H1 (cell line): ENCODE results near the gene THAP4.

Experiments
- ATF2 ChIP-seq: IDR thresholded peaks from 2 replicates; pipeline ENCODE4 v1.6.1; 2012; ENCODE audit warnings: low read length, inconsistent platforms
- CHD2 ChIP-seq: IDR thresholded peaks from 2 replicates; pipeline ENCODE4 v1.6.1; 2012; ENCODE audit warnings: low read length, improper control_type of control experiment
- CTCF ChIP-seq, 3 experiments: IDR thresholded peaks; 1 replicate in 2 of 3; 2 replicates in 1 of 3; pipeline versions ENCODE4 v1.5.1 to v1.6.1; 2011; ENCODE audit warnings: low read length in 3 of 3, mild to moderate bottlenecking in 3 of 3, inconsistent platforms in 2 of 3, low read depth in 1 of 3, moderate library complexity in 1 of 3; ENCODE audit not compliant: insufficient read depth in 1 of 3; ENCODE audit errors: control extremely low read depth in 1 of 3
- EZH2 ChIP-seq: fragments of 200-600 bp; sonication (generic); IDR thresholded peaks from 2 replicates; pipeline ENCODE4 v1.7.1; 2012; ENCODE audit warnings: low read depth, mild to moderate bottlenecking, moderate library complexity, low read length, inconsistent platforms; ENCODE audit not compliant: severe bottlenecking
- FOSL1 ChIP-seq: IDR thresholded peaks from 2 replicates; pipeline ENCODE4 v1.6.1; 2011; ENCODE audit warnings: mild to moderate bottlenecking, low read depth, low read length, moderate library complexity; ENCODE audit not compliant: insufficient read depth
- GTF2F1 ChIP-seq: IDR thresholded peaks from 2 replicates; pipeline ENCODE4 v1.6.1; 2012; ENCODE audit warnings: low read depth, low read length, improper control_type of control experiment, borderline replicate concordance
- HDAC6 ChIP-seq: IDR thresholded peaks from one replicate; pipeline ENCODE4 v1.7.1; 2012; ENCODE audit warnings: low read depth, mild to moderate bottlenecking, inconsistent platforms, low read length, moderate library complexity
- JUN ChIP-seq: IDR thresholded peaks from 2 replicates; pipeline ENCODE4 v1.6.1; 2011; ENCODE audit warnings: low read depth, mild to moderate bottlenecking, improper control_type of control experiment, low read length
- POLR2A ChIP-seq, 2 experiments: IDR thresholded peaks; 1 replicate in 1 of 2; 2 replicates in 1 of 2; pipeline ENCODE4 v1.6.1; 2011; ENCODE audit warnings: low read depth in 2 of 2, low read length in 2 of 2, mild to moderate bottlenecking in 2 of 2; ENCODE audit errors: control extremely low read depth in 1 of 2
- SP1 ChIP-seq: IDR thresholded peaks from 2 replicates; pipeline ENCODE4 v1.6.1; 2011; ENCODE audit warnings: low read depth, low read length

DNA sequence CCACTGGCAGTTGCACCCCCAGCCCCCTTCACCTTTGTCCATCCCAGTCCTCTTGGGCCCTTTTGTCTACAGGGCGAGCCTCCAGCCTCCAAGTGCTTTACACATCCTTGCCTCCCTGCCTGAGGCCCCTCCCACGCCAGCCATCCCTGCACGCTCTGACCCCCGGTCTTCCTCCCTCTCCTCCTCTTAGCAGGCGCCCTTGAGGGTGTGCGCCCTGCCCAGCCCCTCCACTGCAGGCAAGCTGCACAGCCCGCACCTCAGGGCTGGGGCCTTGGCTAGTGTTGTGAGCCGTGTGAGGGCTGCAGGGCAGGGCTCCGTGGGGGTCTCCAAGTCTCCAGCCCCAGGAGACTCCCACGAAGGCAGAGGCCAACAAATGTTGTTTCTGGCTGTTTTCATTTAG, 71.5 kb downstream of the THAP4 start:
- TF ChIP-seq ATF2 (no peak), CTCF (IDR thresholded peaks at IDR 0.05; ENCODE audit: control extremely low read depth in 1 of 3, insufficient read depth in 1 of 3, low read depth in 1 of 3, low read length in 3 of 3) (no peak), FOSL1 (no peak), POLR2A (IDR thresholded peaks at IDR 0.05; ENCODE audit: control extremely low read depth in 1 of 2, low read depth in 2 of 2, low read length in 2 of 2) (no peak), JUN (no peak), HDAC6 (no peak), EZH2 (no peak), SP1 (no peak), GTF2F1 (no peak), CHD2 (no peak)
